Measurements from ENCODE around the gene KHK. TPM values are rescaled to one million over a fixed set of nuclear protein-coding genes. Genes with fewer than 3 reads are reported as not detected.

The KHK gene
- total and polyA plus RNA-seq, 2 donors from 2014 or later: 18.7 to 538 TPM

- intact Hi-C loops (cut with DNase I): no loop called here
- FAIRE-seq: no peak
- Histone ChIP-seq H3K9ac (ENCODE audit: low read length in 3 of 3) (no peak overlapping the region), H3K36me3 (ENCODE audit: control insufficient read depth in 2 of 3, insufficient read depth in 3 of 3, low read length in 3 of 3) (peaks cover 0 to 20% (median 17%) of the 10 kb centered on the region in 3 donors), H3K27ac (ENCODE audit: low read depth in 2 of 2, low read length in 2 of 2) (no peak overlapping the region), H3K4me1 (ENCODE audit: control insufficient read depth in 2 of 3, insufficient read depth in 2 of 3, low read depth in 1 of 3, low read length in 3 of 3) (peaks cover 2 to 11% (median 7%) of the 10 kb centered on the region in 3 donors), H3K9me3 (ENCODE audit: control insufficient read depth in 2 of 3, insufficient read depth in 1 of 3, low read length in 3 of 3) (no peaks in the 10 kb centered on the region), H3K27me3 (ENCODE audit: control insufficient read depth, insufficient read depth, low read length) (no peaks in the 10 kb centered on the region), H3K4me3 (ENCODE audit: low read length in 3 of 3) (no peak overlapping the region)
- DNase-seq: no peak
- TF ChIP-seq CTCF (IDR thresholded peaks at IDR 0.05; ENCODE audit: borderline replicate concordance, extremely low read depth, insufficient read depth): no peak
Measured at GRCh38 chr2:27042985-27043634, 43.5 kb upstream of the KHK start.

- Histone ChIP-seq H3K27ac (ENCODE audit: low read depth in 2 of 2, low read length in 2 of 2) (peak overlapping the region; percentile 83 to 97), H3K27me3 (ENCODE audit: control insufficient read depth, insufficient read depth, low read length) (no peaks in the 10 kb centered on the region), H3K4me1 (ENCODE audit: control insufficient read depth in 2 of 3, insufficient read depth in 2 of 3, low read depth in 1 of 3, low read length in 3 of 3) (peaks cover 2 to 14% (median 2%) of the 10 kb centered on the region in 3 donors), H3K9ac (ENCODE audit: low read length in 3 of 3) (peak overlapping the region; percentile 65 to 93 (median 88)), H3K36me3 (ENCODE audit: control insufficient read depth in 2 of 3, insufficient read depth in 3 of 3, low read length in 3 of 3) (peaks cover 0 to 12% (median 0%) of the 10 kb centered on the region in 3 donors), H3K4me3 (ENCODE audit: low read length in 3 of 3) (peak overlapping the region; percentile 87 to 95 (median 90)), H3K9me3 (ENCODE audit: control insufficient read depth in 2 of 3, insufficient read depth in 1 of 3, low read length in 3 of 3) (no peaks in the 10 kb centered on the region)
- no peak for TF ChIP-seq CTCF (IDR thresholded peaks at IDR 0.05; ENCODE audit: borderline replicate concordance, extremely low read depth, insufficient read depth)
- intact Hi-C loops (cut with DNase I): no loop called here
- DNase-seq (peak in 2 of 5 donors; percentile 76 to 89), FAIRE-seq (no peak)
Measured at GRCh38 chr2:27049422-27050280, 36.9 kb upstream of the KHK start.

GRCh38 chr2:27050281-27050995 is 36.1 kb upstream of the KHK start:
- TF ChIP-seq CTCF (IDR thresholded peaks at IDR 0.05; ENCODE audit: borderline replicate concordance, extremely low read depth, insufficient read depth): peak; percentile 37
- Histone ChIP-seq H3K4me3 (ENCODE audit: low read length in 3 of 3) (peak overlapping the region; percentile 87 to 95 (median 90)), H3K27ac (ENCODE audit: low read depth in 2 of 2, low read length in 2 of 2) (peak overlapping the region; percentile 97), H3K4me1 (ENCODE audit: control insufficient read depth in 2 of 3, insufficient read depth in 2 of 3, low read depth in 1 of 3, low read length in 3 of 3) (peaks cover 2 to 14% (median 2%) of the 10 kb centered on the region in 3 donors), H3K9ac (ENCODE audit: low read length in 3 of 3) (peak overlapping the region; percentile 71 to 93 (median 88)), H3K27me3 (ENCODE audit: control insufficient read depth, insufficient read depth, low read length) (no peaks in the 10 kb centered on the region), H3K36me3 (ENCODE audit: control insufficient read depth in 2 of 3, insufficient read depth in 3 of 3, low read length in 3 of 3) (peaks cover 0 to 18% (median 7%) of the 10 kb centered on the region in 3 donors), H3K9me3 (ENCODE audit: control insufficient read depth in 2 of 3, insufficient read depth in 1 of 3, low read length in 3 of 3) (no peaks in the 10 kb centered on the region)
- DNase-seq (peak; percentile 94 to 99 (median 97)), FAIRE-seq (no peak)
- intact Hi-C loops (cut with DNase I): no loop called here
